CD4-positive, alpha-beta T cell treated with Interferon gamma for 1 hour (primary cell): ENCODE measurements around the gene PCMTD2.
"Not testable (repeated sequence)": the region's sequence is repeated elsewhere in the genome, so short reads cannot be mapped to it uniquely, and the experiment has no call there.

Source experiments
- DNase-seq: peaks from one replicate; pipeline ENCODE4 v3.0.0-alpha.2; 2020

The PCMTD2 gene

DNA sequence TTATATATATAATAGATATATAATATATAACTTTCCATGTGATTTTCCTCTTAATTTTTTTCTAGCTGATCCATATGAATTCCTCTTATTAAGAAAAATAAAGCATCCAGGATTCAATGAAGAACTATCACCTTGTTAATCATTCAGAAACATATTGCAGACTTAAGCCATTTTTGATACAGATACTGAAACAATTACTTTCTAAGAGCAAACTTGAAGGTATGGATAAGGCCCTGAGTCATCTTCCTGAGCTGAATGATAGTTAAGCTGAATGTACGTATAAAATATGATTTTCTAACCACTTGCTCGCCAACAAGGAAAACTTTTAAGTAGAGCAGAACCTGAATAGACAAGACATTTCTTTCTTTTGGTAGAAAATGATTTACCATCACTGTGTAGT is 47.5 kb downstream of the PCMTD2 start:
- not testable (repeated sequence) for DNase-seq

DNA sequence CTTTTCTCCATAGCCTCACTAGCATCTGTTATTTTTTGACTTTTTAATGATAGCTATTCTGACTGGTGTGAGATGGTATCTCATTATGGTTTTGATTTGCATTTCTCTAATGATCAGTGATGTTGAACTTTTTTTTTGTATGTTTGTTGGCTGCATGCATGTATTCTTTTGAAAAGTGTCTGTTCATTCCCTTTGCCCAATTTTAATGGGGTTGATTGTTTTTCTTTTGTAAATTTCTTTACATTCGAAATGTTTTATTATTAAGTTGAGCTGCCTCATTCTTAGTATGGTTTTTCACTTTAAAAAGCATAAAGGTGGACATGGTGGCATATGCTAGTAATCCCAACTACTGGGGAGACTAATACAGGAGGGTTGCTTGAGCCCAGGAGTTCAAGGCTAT is 58.2 kb downstream of the PCMTD2 start:
- not testable (repeated sequence) for DNase-seq

DNA sequence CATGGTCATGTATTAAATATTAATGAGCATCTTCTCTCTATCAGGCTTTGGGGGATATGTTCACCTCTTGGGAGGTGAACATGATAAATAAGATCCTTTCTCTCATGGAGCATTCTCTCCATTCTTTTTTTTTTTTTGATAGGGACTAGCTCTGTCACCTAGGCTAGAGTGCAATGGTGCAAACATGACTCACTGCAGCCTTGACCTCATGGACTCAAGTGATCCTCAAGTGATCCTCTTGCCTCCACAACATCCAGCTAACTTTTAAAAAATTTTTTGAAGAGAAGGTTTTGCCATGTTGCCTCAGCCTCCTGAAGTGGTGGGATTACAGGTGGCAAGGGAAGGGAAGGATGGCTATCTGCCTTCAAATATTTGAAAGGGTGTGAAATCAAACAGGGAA is 59.8 kb downstream of the PCMTD2 start:
- not testable (repeated sequence) for DNase-seq

DNA sequence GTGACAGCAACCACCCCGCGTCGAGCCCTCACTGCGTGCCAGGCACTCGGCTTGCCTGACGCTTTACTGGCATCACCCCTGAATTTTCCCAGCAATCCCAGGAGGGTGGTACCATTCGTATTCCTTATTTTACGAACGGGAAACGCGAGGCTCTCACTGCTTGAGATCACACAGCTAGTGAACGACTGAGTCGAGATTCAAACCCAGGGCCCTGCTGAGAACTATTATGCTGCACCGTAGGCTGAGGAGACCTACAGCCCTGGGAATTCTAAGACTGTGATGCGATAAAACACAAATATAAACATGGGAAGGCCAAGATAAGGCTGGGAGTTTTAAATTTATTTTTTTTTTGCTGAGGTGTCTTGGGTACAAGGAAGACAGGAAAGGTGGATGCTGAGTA is 60.3 kb downstream of the PCMTD2 start:
- DNase-seq = not testable (repeated sequence)

DNA sequence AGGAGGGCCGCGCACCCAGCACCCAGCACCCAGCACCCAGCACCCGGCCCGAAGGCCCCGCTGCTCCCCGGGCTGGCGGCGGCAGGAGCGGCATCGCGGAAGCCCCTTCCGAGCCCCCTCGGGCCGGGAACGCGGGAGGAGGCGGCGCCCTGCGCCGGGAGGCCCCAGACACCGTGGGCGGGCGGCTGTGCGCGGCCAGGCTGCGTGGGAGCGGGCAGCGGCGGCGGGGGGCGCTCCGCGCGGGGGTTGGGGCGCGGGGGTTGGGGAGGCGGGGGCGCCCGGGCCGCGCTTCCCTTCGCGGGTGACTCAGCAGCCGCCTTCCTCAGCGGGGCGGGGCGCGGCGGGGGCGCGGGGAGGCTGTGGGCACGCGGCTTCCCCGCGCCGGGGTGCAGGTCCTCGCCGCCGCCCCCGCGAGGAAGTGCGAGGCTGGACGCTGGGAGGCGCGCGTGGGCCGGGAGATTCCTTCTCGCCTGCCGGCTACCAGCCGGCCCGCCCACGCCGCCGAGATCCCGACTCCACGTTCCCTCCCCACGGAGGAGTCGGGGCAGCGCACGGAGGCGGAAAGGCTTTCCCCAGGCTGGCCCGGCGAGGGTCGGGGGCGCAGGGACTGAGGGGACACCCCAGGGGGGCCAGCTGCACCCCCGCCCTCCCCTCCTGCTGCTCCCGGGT is 61.0 kb downstream of the PCMTD2 start:
- peak; percentile 11 for DNase-seq

DNA sequence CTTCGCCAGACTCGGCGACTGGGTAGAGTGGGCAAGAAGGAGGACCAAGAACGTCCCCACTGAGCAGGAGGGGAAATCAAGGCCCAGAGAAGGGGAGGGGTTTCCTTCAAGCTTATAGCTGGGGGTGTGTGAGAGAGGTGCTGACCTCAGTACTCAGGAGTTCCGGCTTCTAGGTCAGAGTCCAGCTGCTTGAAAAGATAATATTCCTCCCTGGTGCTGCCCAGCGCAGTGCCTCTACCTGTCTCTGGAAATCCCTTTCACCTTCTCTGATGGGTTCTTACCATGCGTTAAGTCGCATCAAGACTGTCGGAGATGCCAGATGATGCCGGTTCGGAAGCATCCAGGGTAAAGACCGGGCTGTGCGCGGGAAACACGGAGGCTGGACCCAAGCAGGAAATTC is 61.8 kb downstream of the PCMTD2 start:
- DNase-seq = not testable (repeated sequence)

DNA sequence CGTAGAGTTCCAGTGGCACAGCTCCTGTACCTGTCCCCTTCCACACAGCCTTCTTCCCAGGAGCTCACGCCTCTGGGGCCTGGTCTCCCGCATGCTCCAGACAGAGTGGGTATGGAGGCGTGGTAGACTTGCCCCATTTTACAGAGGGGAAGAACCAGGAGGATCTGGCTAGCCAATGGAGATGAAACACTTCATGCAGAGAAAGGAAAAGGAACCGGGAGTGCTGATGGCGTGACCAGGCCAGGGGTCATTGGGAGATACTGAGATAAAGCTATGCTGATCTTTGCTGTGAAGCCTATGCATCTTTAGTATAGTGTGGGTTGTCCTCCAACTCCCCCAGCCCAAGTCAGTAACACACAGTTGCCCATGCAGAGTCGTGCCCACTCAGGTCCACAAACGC is 62.5 kb downstream of the PCMTD2 start:
- not testable (repeated sequence) for DNase-seq

DNA sequence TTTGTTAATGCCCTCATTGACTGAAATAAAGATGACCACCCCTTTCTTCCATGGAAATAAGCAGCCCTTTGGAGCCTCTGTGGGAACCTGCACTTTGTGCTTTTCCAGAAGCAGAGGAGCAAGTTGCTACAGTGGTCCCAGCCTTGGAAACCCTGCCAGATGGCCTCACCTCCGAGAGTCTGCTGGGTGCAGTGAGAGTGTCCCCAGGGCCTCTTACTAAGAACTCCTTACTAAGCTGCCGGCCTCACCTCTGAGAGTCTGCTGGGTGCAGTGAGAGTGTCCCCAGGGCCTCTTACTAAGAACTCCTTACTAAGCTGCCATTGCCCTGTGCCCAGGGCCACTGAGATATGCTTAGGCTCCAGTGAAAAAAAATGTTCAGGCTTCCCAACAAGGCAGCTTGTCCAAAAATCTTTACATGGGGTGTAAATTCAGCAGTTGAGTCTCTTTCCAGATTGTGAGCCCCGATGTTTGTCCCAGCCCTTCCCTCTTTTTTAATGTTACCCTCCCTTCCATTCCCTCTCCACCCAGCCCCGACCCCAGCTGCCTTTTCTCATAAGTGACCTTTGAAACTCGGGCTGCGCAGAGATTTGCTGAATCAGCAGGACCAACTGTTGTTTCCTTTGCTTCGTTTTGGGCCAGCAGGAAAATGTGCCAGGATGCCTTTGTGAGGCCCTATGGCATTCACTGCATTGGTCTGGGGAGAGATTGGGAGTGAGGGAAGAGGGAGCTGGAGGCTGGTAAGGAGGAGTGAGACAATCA is 66.7 kb downstream of the PCMTD2 start:
- not testable (repeated sequence) for DNase-seq
